Neuronal stem cell (in vitro differentiated cells): ENCODE measurements around the gene OPTC.

Experiments used
- DNase-seq: peaks from one replicate; pipeline ENCODE4 v3.0.0-alpha.2; 2013; ENCODE audit warnings: low spot score
- H2AFZ ChIP-seq: one replicate; pipeline ENCODE4 v1.6.1; 2013; ENCODE audit warnings: mild to moderate bottlenecking, low read length, inconsistent platforms
- H2AK5ac ChIP-seq: 2 replicates; pipeline ENCODE4 v1.6.1; 2013; ENCODE audit warnings: low read depth, mild to moderate bottlenecking, inconsistent platforms, low read length, moderate library complexity, mixed read lengths
- H2BK120ac ChIP-seq: 2 replicates; pipeline ENCODE4 v1.6.1; 2013; ENCODE audit warnings: low read depth, mild to moderate bottlenecking, inconsistent platforms, low read length, moderate library complexity, mixed read lengths
- H2BK12ac ChIP-seq: one replicate; pipeline ENCODE4 v1.6.1; 2013; ENCODE audit warnings: low read length, inconsistent platforms
- H2BK15ac ChIP-seq: 2 replicates; pipeline ENCODE4 v1.6.1; 2013; ENCODE audit warnings: mild to moderate bottlenecking, low read length, inconsistent platforms, mixed read lengths
- H2BK5ac ChIP-seq: one replicate; pipeline ENCODE4 v1.6.1; 2013; ENCODE audit warnings: inconsistent platforms, mild to moderate bottlenecking, low read length, moderate library complexity
- H3K14ac ChIP-seq: one replicate; pipeline ENCODE4 v1.6.1; 2013; ENCODE audit warnings: low read length, inconsistent platforms
- H3K18ac ChIP-seq: 2 replicates; pipeline ENCODE4 v1.6.1; 2013; ENCODE audit warnings: low read length, inconsistent platforms
- H3K23ac ChIP-seq: 2 replicates; pipeline ENCODE4 v1.6.1; 2013; ENCODE audit warnings: low read depth, mild to moderate bottlenecking, mixed read lengths, low read length, inconsistent platforms; ENCODE audit not compliant: poor library complexity
- H3K27ac ChIP-seq: replicated peaks from 3 replicates; pipeline ENCODE4 v1.5.1; 2013; ENCODE audit warnings: low read length, inconsistent platforms
- H3K27me3 ChIP-seq, 3 experiments: 2 replicates each; pipeline ENCODE4 v1.6.1; 2013; ENCODE audit warnings: low read length in 3 of 3, mild to moderate bottlenecking in 2 of 3, inconsistent platforms in 1 of 3, low read depth in 1 of 3, mixed read lengths in 1 of 3, moderate library complexity in 1 of 3; ENCODE audit not compliant: control insufficient read depth in 3 of 3, insufficient read depth in 3 of 3
- H3K36me3 ChIP-seq, 2 donors: replicated peaks in 1 of 2; 2 replicates each; pipeline ENCODE4 v1.6.1; 2013; ENCODE audit warnings: low read length in 2 of 2; ENCODE audit not compliant: control insufficient read depth in 2 of 2, insufficient read depth in 2 of 2
- H3K4ac ChIP-seq: 2 replicates; pipeline ENCODE4 v1.6.1; 2013; ENCODE audit warnings: inconsistent platforms, mild to moderate bottlenecking, low read length, moderate library complexity
- H3K4me1 ChIP-seq, 2 donors: 1 replicate in 1 of 2; 2 replicates in 1 of 2; pipeline ENCODE4 v1.6.1; 2013; ENCODE audit warnings: low read length in 2 of 2, low read depth in 1 of 2; ENCODE audit not compliant: control insufficient read depth in 2 of 2, insufficient read depth in 1 of 2
- H3K4me2 ChIP-seq: one replicate; pipeline ENCODE4 v1.6.1; 2013; ENCODE audit warnings: mild to moderate bottlenecking, low read length, inconsistent platforms; ENCODE audit not compliant: insufficient read depth, poor library complexity, severe bottlenecking
- H3K4me3 ChIP-seq, 2 donors: 2 replicates each; pipeline ENCODE4 v1.5.1; 2013; ENCODE audit warnings: low read length in 2 of 2, mild to moderate bottlenecking in 2 of 2, inconsistent platforms in 1 of 2, moderate library complexity in 1 of 2
- H3K79me1 ChIP-seq: one replicate; pipeline ENCODE4 v1.6.1; 2013; ENCODE audit warnings: low read depth, mild to moderate bottlenecking, inconsistent platforms, low read length, moderate library complexity
- H3K9ac ChIP-seq: one replicate; pipeline ENCODE4 v1.6.1; 2013; ENCODE audit warnings: mild to moderate bottlenecking, low read depth, low read length, inconsistent platforms; ENCODE audit not compliant: poor library complexity
- H3K9me3 ChIP-seq, 2 donors: replicated peaks in 1 of 2; 2 replicates each; pipeline versions ENCODE3 to v1.6.1; 2013; ENCODE audit warnings: low read length in 2 of 2, mild to moderate bottlenecking in 2 of 2, inconsistent platforms in 1 of 2, low read depth in 1 of 2, mixed read lengths in 1 of 2, moderate library complexity in 1 of 2; ENCODE audit not compliant: control insufficient read depth in 2 of 2, insufficient read depth in 1 of 2
- H4K8ac ChIP-seq: one replicate; pipeline ENCODE4 v1.6.1; 2013; ENCODE audit warnings: low read depth, mild to moderate bottlenecking, inconsistent platforms, low read length, moderate library complexity
- H4K91ac ChIP-seq: one replicate; pipeline ENCODE4 v1.6.1; 2013; ENCODE audit warnings: low read length, low read depth, mild to moderate bottlenecking, inconsistent platforms; ENCODE audit not compliant: poor library complexity
- WGBS, 2 donors: extraction: QIAGEN DNeasy Blood & Tissue Kit; methylation state at CpG; one replicate each; pipeline ENCODE4 v1.1.7; 2013; ENCODE audit warnings: missing lambda C conversion rate in 2 of 2, mixed read lengths in 1 of 2; ENCODE audit not compliant: insufficient read length in 2 of 2, insufficient replicate concordance in 1 of 2; ENCODE audit errors: extremely low coverage in 2 of 2; 5-methylcytosine and 5-hydroxymethylcytosine counted together

OPTC gene

GRCh38 chr1:203546274-203546673 is 52.3 kb downstream of the OPTC start:
- Histone ChIP-seq H2AK5ac (no peak overlapping the region), H4K8ac (no peak overlapping the region), H3K9ac (no peak overlapping the region), H2BK5ac (no peak overlapping the region), H3K9me3 (no peaks in the 10 kb centered on the region), H3K4me1 (peaks cover 0 to 6% of the 10 kb centered on the region in 2 donors), H3K27me3 (no peaks in the 10 kb centered on the region), H2BK120ac (no peak overlapping the region), H3K27ac (no peak overlapping the region), H3K18ac (no peak overlapping the region), H2BK15ac (no peak overlapping the region), H3K4ac (no peak overlapping the region), H3K79me1 (no peaks in the 10 kb centered on the region), H3K4me2 (no peak overlapping the region), H3K23ac (no peak overlapping the region), H2BK12ac (no peak overlapping the region), H4K91ac (no peak overlapping the region), H2AFZ (no peak overlapping the region), H3K4me3 (no peak overlapping the region), H3K14ac (no peak overlapping the region), H3K36me3 (no peaks in the 10 kb centered on the region)
- no CpG with 5 or more reads among the region's 1 CpG for WGBS, 2 donors
- no peak for DNase-seq

GRCh38 chr1:203547147-203547546 is 53.2 kb downstream of the OPTC start:
- WGBS, 2 donors, result no CpG with 5 or more reads among the region's 4 CpGs
- no peak overlapping the region for H3K27ac ChIP-seq
- H3K4me1 ChIP-seq, result peaks cover 0 to 6% of the 10 kb centered on the region in 2 donors
- no peak overlapping the region for H3K23ac ChIP-seq
- no peaks in the 10 kb centered on the region for H3K79me1 ChIP-seq
- no peak overlapping the region for H4K8ac ChIP-seq
- H3K4me3 ChIP-seq, result no peak overlapping the region
- H3K27me3 ChIP-seq, result no peaks in the 10 kb centered on the region
- no peaks in the 10 kb centered on the region for H3K36me3 ChIP-seq
- H3K18ac ChIP-seq, result no peak overlapping the region
- H2BK12ac ChIP-seq, result no peak overlapping the region
- H3K4me2 ChIP-seq, result no peak overlapping the region
- H2BK5ac ChIP-seq, result no peak overlapping the region
- no peak overlapping the region for H3K9ac ChIP-seq
- H2AFZ ChIP-seq, result no peak overlapping the region
- no peak overlapping the region for H2BK15ac ChIP-seq
- no peaks in the 10 kb centered on the region for H3K9me3 ChIP-seq
- no peak for DNase-seq
- no peak overlapping the region for H3K14ac ChIP-seq
- no peak overlapping the region for H3K4ac ChIP-seq
- H2AK5ac ChIP-seq, result no peak overlapping the region
- no peak overlapping the region for H4K91ac ChIP-seq
- H2BK120ac ChIP-seq, result no peak overlapping the region

GRCh38 chr1:203547771-203548421 is 53.9 kb downstream of the OPTC start:
- Histone ChIP-seq H3K9me3 (no peaks in the 10 kb centered on the region), H3K23ac (no peak overlapping the region), H3K4me1 (peaks cover 0 to 6% of the 10 kb centered on the region in 2 donors), H3K4ac (no peak overlapping the region), H3K79me1 (no peaks in the 10 kb centered on the region), H4K8ac (no peak overlapping the region), H3K9ac (no peak overlapping the region), H3K27me3 (no peaks in the 10 kb centered on the region), H2BK5ac (no peak overlapping the region), H3K14ac (no peak overlapping the region), H3K18ac (no peak overlapping the region), H2BK120ac (no peak overlapping the region), H3K36me3 (no peaks in the 10 kb centered on the region), H3K4me3 (no peak overlapping the region), H2BK15ac (no peak overlapping the region), H3K4me2 (no peak overlapping the region), H4K91ac (no peak overlapping the region), H2BK12ac (no peak overlapping the region), H2AK5ac (no peak overlapping the region), H3K27ac (no peak overlapping the region), H2AFZ (no peak overlapping the region)
- DNase-seq, result no peak
- no CpG with 5 or more reads among the region's 8 CpGs for WGBS, 2 donors

GRCh38 chr1:203548892-203549291 is 54.9 kb downstream of the OPTC start:
- H2AFZ ChIP-seq, result no peak overlapping the region

More at GRCh38 chr1:203548892-203549291, 54.9 kb downstream of the OPTC start:
- Histone ChIP-seq H3K9ac (no peak overlapping the region), H3K36me3 (no peaks in the 10 kb centered on the region), H2BK12ac (no peak overlapping the region), H3K4me3 (no peak overlapping the region), H3K23ac (no peak overlapping the region), H4K8ac (no peak overlapping the region), H2BK5ac (no peak overlapping the region), H3K27ac (no peak overlapping the region), H3K4me1 (peaks cover 3 to 8% of the 10 kb centered on the region in 2 donors), H3K27me3 (no peaks in the 10 kb centered on the region), H2BK120ac (no peak overlapping the region), H3K4ac (no peak overlapping the region), H3K14ac (no peak overlapping the region), H2AK5ac (no peak overlapping the region), H3K9me3 (no peaks in the 10 kb centered on the region), H3K79me1 (no peaks in the 10 kb centered on the region), H2BK15ac (no peak overlapping the region), H3K4me2 (no peak overlapping the region), H4K91ac (no peak overlapping the region), H3K18ac (no peak overlapping the region)
- DNase-seq, result no peak
- no CpG with 5 or more reads among the region's 2 CpGs for WGBS, 2 donors
